GM21717 (cell line): ENCODE measurements around the gene HIBCH.

Experiments
- ATAC-seq: cut with Tn5 transposase; IDR thresholded peaks from one replicate; pipeline ENCODE4 v1.9.1; 2021; ENCODE audit warnings: mild to moderate bottlenecking, moderate library complexity; ENCODE audit not compliant: unreplicated experiment

The HIBCH gene

GRCh38 chr2:190199109-190199508 lies 120.5 kb downstream of the HIBCH start:
- no peak for ATAC-seq

- no peak for ATAC-seq
Measured at GRCh38 chr2:190197143-190197720, 122.4 kb downstream of the HIBCH start.

- no peak for ATAC-seq
Measured at GRCh38 chr2:190190507-190191162, 129.0 kb downstream of the HIBCH start.

DNA sequence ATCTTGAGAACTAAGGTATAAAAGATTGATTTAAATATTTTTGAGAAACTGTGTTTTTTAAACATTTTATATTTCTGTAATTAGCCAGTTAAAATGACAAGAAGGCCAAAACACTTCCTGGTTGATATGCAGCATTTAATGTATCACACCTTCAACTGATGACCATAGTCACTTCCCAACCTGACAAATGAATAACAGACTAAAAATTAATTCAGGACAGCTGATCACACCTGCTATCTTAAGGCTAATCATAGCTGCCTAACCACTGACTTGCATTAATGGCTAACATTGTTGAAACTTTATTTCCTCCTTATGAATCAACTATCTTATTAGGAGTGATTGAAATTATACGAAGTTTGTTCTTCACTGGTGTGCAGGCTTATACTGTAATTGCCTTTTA lies 131.3 kb downstream of the HIBCH start:
- ATAC-seq, result no peak

DNA sequence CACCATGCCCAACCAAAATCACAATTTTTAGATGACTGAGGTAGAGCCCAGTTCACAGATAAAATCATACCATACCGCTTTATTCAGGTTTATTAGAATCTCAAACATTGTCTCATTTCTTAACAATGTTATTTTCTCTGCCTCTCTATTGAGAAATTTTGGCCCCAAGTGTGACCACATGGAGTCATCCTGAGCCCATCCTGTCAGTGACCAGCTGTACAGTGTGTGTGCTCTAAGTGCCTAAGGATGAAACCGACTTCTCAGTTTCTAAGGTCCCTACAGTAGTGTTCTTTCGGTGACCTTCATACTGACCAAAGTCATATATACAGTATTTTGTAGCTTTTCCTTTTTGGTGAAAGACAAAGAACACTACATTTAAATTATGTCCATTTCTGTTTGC lies 133.4 kb downstream of the HIBCH start:
- no peak for ATAC-seq

- no peak for ATAC-seq
Measured at GRCh38 chr2:190185380-190185779, 134.2 kb downstream of the HIBCH start.

GRCh38 chr2:190184460-190184859 lies 135.2 kb downstream of the HIBCH start:
- ATAC-seq, result no peak

GRCh38 chr2:190183539-190183938 lies 136.1 kb downstream of the HIBCH start:
- ATAC-seq, result no peak

DNA sequence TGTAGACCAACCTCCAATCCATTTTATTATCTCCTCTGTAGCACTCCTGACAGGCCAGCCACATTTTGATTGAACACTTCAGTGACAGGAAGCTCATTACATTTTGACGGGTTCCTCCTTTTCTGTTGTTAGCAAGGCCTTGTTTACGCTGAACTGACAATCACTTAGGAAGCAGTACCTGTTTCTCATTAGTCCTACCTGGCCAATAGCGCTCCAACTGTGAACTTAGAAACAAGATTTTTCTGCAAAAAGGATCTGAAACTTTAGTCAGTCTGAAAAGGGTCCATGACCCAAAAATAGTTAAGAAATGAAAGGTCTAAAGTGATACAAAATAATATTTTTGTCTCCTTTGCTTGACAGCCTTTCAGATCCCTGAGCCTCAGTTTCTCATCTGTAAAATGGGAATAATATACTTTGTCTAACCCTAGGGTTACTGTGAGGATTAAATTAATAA lies 137.5 kb downstream of the HIBCH start:
- ATAC-seq, result peak; percentile 43

DNA sequence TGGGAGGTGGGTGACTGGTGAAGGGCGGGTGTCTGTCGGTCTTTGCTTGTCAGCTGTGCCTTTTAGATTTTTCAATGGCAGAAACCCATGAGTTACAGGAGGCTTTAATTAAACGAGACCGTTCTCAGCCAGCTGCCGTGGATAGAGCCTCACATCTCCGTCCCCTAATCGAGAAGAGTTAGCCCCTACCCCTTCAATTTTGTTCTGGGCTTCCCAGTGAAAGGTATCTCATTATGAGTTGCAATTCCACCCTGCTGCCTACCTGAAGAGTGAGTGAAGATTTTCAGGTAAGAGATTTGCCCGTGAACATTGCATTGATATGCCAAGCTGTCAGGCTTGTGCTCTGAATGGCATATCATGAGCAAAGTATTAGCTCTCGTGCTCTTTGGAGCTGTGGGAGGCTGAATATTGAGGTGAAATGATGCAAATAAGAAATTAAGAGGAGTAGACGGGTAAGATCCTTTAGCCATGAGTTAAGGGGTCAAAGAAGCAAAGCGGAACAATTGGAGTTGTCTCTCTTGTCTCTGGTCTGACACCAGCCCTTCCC lies 138.4 kb downstream of the HIBCH start:
- no peak for ATAC-seq

DNA sequence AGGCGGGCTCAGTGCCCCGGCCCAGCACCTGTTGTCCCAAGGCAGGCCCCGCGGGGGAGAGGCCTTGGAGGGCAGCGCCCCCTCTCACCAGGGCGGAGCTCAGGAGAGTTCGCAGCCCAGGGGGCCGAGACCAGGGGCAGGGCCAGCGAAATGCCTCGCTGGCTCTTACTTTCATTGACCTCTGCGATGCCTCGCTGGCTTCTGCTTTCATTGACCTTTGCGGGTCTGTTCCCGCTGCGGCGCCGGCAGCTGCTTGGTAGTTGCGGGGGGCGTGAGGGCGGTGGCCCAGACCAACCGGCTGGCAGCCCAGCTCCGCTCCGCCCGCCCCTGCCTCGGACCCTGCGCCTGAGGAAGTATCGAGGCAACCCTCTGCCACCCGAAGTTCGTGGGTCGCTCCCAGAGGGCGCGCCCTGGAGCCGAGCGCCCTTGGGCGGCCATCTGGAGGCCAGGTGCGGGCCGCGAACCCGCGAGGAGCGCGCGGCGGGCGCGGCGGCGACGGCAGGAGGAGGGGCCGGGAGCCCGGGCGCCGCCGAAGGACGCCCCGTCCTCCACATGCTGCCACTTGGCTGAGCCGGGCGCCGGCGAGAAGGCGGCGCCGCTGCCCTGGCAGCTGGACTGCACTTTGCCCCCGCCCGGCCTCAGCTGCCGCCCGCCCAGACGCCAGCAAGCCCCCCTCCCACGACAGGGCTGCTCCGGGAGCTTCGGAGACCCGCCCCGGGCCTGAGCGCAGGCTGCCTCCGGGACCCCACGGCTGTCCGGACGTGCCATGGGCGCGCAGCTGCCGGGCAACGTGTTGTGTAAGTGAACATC lies 139.1 kb downstream of the HIBCH start:
- peak; percentile 81 for ATAC-seq

- no peak for ATAC-seq
Measured at GRCh38 chr2:190179754-190180312, 139.8 kb downstream of the HIBCH start.

GRCh38 chr2:190178066-190178722 lies 141.4 kb downstream of the HIBCH start:
- no peak for ATAC-seq

DNA sequence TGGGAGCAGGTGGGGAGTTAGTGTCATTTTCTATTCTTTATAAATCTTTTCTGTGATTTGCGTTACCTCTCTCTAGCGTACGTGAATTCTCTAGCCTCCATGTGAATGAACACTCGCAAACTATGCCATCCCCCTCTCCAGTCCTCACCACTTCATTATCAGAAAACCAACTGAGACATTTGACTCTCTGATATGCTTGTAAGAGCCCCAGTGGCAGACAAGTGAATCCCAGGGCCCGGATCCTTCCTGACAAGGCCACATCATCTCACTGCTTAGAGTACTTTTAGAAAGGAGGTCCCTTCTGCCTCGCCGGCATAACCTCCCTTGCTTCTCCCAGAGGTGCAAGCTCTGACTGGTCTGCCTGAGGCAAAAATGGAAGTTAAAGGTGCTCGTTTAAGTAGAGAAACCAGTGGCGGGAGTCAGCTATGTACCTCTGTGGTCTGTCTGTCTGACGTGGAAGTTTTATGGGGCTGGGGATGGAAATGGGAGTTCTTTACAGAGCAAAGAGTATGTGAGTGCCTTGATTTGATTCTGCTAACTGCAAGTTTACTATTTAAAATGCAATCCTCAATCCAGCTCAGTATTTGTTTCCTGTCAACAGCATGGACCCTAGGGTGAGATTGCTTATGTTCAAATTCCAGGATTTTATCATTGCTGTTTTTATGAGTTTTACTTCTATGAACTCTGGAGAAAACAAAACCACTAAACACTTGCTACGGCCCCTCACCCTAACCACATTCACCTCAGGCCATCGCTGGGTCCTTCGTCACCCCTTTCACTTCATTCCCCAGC lies 142.2 kb downstream of the HIBCH start:
- no peak for ATAC-seq

DNA sequence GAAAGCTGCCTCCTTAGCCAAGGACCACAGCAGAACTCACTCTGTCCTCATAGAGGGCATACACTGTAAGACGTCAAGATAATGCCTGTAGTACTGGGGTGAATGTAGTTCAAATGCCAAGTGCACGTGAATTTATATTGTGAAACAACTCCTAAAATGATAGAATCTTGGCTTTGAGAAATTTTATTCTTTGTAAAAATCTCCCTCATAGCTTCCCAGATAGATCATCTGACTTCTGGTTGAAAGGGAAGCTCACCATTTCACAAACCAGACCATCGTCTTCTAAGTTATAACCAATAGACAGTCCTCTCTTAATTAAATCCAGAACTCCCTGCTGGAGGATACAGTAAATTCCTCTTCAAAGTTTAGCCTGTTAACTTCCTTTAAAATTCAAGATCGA lies 146.2 kb downstream of the HIBCH start:
- ATAC-seq, result no peak

- ATAC-seq, result no peak
Measured at GRCh38 chr2:190170673-190171072, 149.0 kb downstream of the HIBCH start.

- ATAC-seq, result no peak
Measured at GRCh38 chr2:190169221-190170072, 150.2 kb downstream of the HIBCH start.

- no peak for ATAC-seq
Measured at GRCh38 chr2:190167702-190168101, 151.9 kb downstream of the HIBCH start.

- ATAC-seq, result no peak
Measured at GRCh38 chr2:190165491-190165890, 154.1 kb downstream of the HIBCH start.
